ENCODE measurements around the gene SLC4A1AP.

SLC4A1AP gene

GRCh38 chr2:27716301-27717069, 52.8 kb downstream of the SLC4A1AP start:
- TF ChIP-seq GATA3 (IDR thresholded peaks at IDR 0.05; ENCODE audit: low read depth, low read length) (no peak), GATA2 (IDR thresholded peaks at IDR 0.05; ENCODE audit: low read depth, low read length) (no peak)

GRCh38 chr2:27717070-27717795, 53.5 kb downstream of the SLC4A1AP start:
- TF ChIP-seq GATA3 (IDR thresholded peaks at IDR 0.05; ENCODE audit: low read depth, low read length) (no peak), GATA2 (IDR thresholded peaks at IDR 0.05; ENCODE audit: low read depth, low read length) (no peak)

GRCh38 chr2:27720004-27720551, 56.4 kb downstream of the SLC4A1AP start:
- TF ChIP-seq GATA3 (IDR thresholded peaks at IDR 0.05; ENCODE audit: low read depth, low read length) (no peak), GATA2 (IDR thresholded peaks at IDR 0.05; ENCODE audit: low read depth, low read length) (no peak)

GRCh38 chr2:27721335-27721734, 57.6 kb downstream of the SLC4A1AP start:
- TF ChIP-seq GATA3 (IDR thresholded peaks at IDR 0.05; ENCODE audit: low read depth, low read length) (no peak), GATA2 (IDR thresholded peaks at IDR 0.05; ENCODE audit: low read depth, low read length) (no peak)

GRCh38 chr2:27721884-27722485, 58.3 kb downstream of the SLC4A1AP start:
- TF ChIP-seq GATA3 (IDR thresholded peaks at IDR 0.05; ENCODE audit: low read depth, low read length), result no peak
- TF ChIP-seq GATA2 (IDR thresholded peaks at IDR 0.05; ENCODE audit: low read depth, low read length), result no peak

GRCh38 chr2:27723372-27724144, 59.9 kb downstream of the SLC4A1AP start:
- TF ChIP-seq GATA3 (IDR thresholded peaks at IDR 0.05; ENCODE audit: low read depth, low read length) (no peak), GATA2 (IDR thresholded peaks at IDR 0.05; ENCODE audit: low read depth, low read length) (no peak)

- TF ChIP-seq GATA2 (IDR thresholded peaks at IDR 0.05; ENCODE audit: low read depth, low read length) (no peak), GATA3 (IDR thresholded peaks at IDR 0.05; ENCODE audit: low read depth, low read length) (no peak)
Measured at GRCh38 chr2:27724191-27724590, 60.5 kb downstream of the SLC4A1AP start.

- TF ChIP-seq GATA3 (IDR thresholded peaks at IDR 0.05; ENCODE audit: low read depth, low read length), result no peak
- no peak for TF ChIP-seq GATA2 (IDR thresholded peaks at IDR 0.05; ENCODE audit: low read depth, low read length)
Measured at GRCh38 chr2:27724905-27725701, 61.4 kb downstream of the SLC4A1AP start.

GRCh38 chr2:27727257-27727656, 63.6 kb downstream of the SLC4A1AP start:
- TF ChIP-seq GATA3 (IDR thresholded peaks at IDR 0.05; ENCODE audit: low read depth, low read length), result no peak

- TF ChIP-seq GATA3 (IDR thresholded peaks at IDR 0.05; ENCODE audit: low read depth, low read length) (no peak), GATA2 (IDR thresholded peaks at IDR 0.05; ENCODE audit: low read depth, low read length) (no peak)
Measured at GRCh38 chr2:27728081-27728858, 64.6 kb downstream of the SLC4A1AP start.

- no peak for TF ChIP-seq GATA3 (IDR thresholded peaks at IDR 0.05; ENCODE audit: low read depth, low read length)
- no peak for TF ChIP-seq GATA2 (IDR thresholded peaks at IDR 0.05; ENCODE audit: low read depth, low read length)
Measured at GRCh38 chr2:27729198-27729597, 65.5 kb downstream of the SLC4A1AP start.

GRCh38 chr2:27729614-27730013, 65.9 kb downstream of the SLC4A1AP start:
- TF ChIP-seq GATA2 (IDR thresholded peaks at IDR 0.05; ENCODE audit: low read depth, low read length) (no peak), GATA3 (IDR thresholded peaks at IDR 0.05; ENCODE audit: low read depth, low read length) (no peak)
